Caki2 (cell line): ENCODE measurements around the gene SBK3. TPM values are rescaled to one million over a fixed set of nuclear protein-coding genes. Genes with fewer than 3 reads are reported as not detected.

Experiments used
- DNase-seq: peaks from one replicate; pipeline ENCODE4 v3.0.0-alpha.2; 2015; ENCODE audit warnings: low read depth
- in situ Hi-C: cut with HindIII; loops from 2 replicates; pipeline ENCODE4 v1.10.0; 2016; ENCODE audit warnings: low sequenced_read_pairs, low pct_unique_long_range_greater_than_20kb, mixed read lengths
- total RNA-seq: library from RNA; depleted of rRNA; stranded (reverse); fragments of >200 nt; shearing (Covaris generic); gene quantifications from 2 replicates; pipeline ENCODE4 v1.2.3, GENCODE V29; 2014; ENCODE audit warnings: low replicate concordance

SBK3 gene
- total RNA-seq, 1 experiment from 2014 or later = 1.0 TPM

- DNase-seq = no peak
- in situ Hi-C loops = no loop called here
These were observed 15.6 kb downstream of the SBK3 start for GRCh38 chr19:55529636-55530234.

- no peak for DNase-seq
- in situ Hi-C loops = no loop called here
These were observed 17.1 kb downstream of the SBK3 start for GRCh38 chr19:55528030-55528803.

GRCh38 chr19:55527197-55528029 is 17.9 kb downstream of the SBK3 start:
- in situ Hi-C loops = no loop called here
- no peak for DNase-seq

- peak; percentile 96 for DNase-seq
- in situ Hi-C loops = no loop called here
These were observed 18.8 kb downstream of the SBK3 start for GRCh38 chr19:55526216-55527196.

- in situ Hi-C loops = no loop called here
- no peak for DNase-seq
These were observed 19.8 kb downstream of the SBK3 start for GRCh38 chr19:55525289-55526101.

GRCh38 chr19:55520691-55521292 is 24.6 kb downstream of the SBK3 start:
- in situ Hi-C loops = no loop called here
- no peak for DNase-seq

- in situ Hi-C loops = no loop called here
- peak; percentile 54 for DNase-seq
These were observed 25.7 kb downstream of the SBK3 start for GRCh38 chr19:55519451-55520311.

GRCh38 chr19:55516878-55517620 is 28.3 kb downstream of the SBK3 start:
- in situ Hi-C loops = no loop called here
- DNase-seq = peak; percentile 90

GRCh38 chr19:55508120-55508519 is 37.2 kb downstream of the SBK3 start:
- DNase-seq = no peak
- in situ Hi-C loops = no loop called here

- no peak for DNase-seq
- in situ Hi-C loops = no loop called here
These were observed 40.4 kb downstream of the SBK3 start for GRCh38 chr19:55504981-55505380.

GRCh38 chr19:55504252-55504603 is 41.1 kb downstream of the SBK3 start:
- in situ Hi-C loops = no loop called here
- DNase-seq = no peak

GRCh38 chr19:55503502-55504251 is 41.7 kb downstream of the SBK3 start:
- in situ Hi-C loops = no loop called here
- peak; percentile 92 for DNase-seq

GRCh38 chr19:55503157-55503501 is 42.2 kb downstream of the SBK3 start:
- no peak for DNase-seq
- in situ Hi-C loops = no loop called here

- DNase-seq = no peak
- in situ Hi-C loops = no loop called here
These were observed 43.0 kb downstream of the SBK3 start for GRCh38 chr19:55502197-55502952.
